HepG2 (cell line): Measurements from ENCODE around the gene MGLL. TPM values are rescaled to one million over a fixed set of nuclear protein-coding genes. Genes with fewer than 3 reads are reported as not detected.

Experiments
- ATAC-seq: fragments of 200-7000 bp; cut with Tn5 transposase; 3 replicates; pipeline ENCODE4 v1.9.1; 2020; ENCODE audit warnings: mild to moderate bottlenecking, moderate library complexity
- Bru-seq: library from RNA; stranded (reverse); fragments of 400-500 nt; gene quantifications from one replicate; lab custom pipeline; 2021; lab: Mats Ljungman, UMichigan
- BruChase-seq, 2 experiments: library from RNA; stranded (reverse); fragments of 400-500 nt; gene quantifications; one replicate each; lab custom pipeline; 2021; lab: Mats Ljungman, UMichigan
- BruUV-seq: library from RNA; stranded (reverse); fragments of 400-500 nt; replicated peaks from 2 replicates; lab custom pipeline; 2021; lab: Mats Ljungman, UMichigan
- CTCF ChIA-PET: fragments of 300-600 bp; formaldehyde crosslinking; extraction: SDS; loops from one replicate; lab custom pipeline; 2021; ENCODE audit warnings: low total read pairs, inconsistent platforms, low intra/inter-chr PET ratio; lab: Yijun Ruan, JAX
- POLR2A ChIA-PET: fragments of 350-600 bp; sonication (Branson Sonifier 250); formaldehyde crosslinking; loops from one replicate; lab custom pipeline; 2020; ENCODE audit warnings: antibody characterized with exemption, inconsistent platforms; lab: Yijun Ruan, JAX
- DNase-seq: peaks from one replicate; pipeline ENCODE4 v3.0.0-alpha.2; 2015; ENCODE audit warnings: low spot score
- FAIRE-seq: peaks from 3 replicates; lab custom pipeline; 2011; peaks lifted over from hg19 to GRCh38; lab: Jason Lieb, UNC
- H2AFZ ChIP-seq: one replicate; pipeline ENCODE4 v1.6.1; 2011; ENCODE audit warnings: low read length, inconsistent platforms
- H3K27ac ChIP-seq: fragments of 300-600 bp; 3 replicates; pipeline ENCODE4 v1.8.0; 2011; ENCODE audit warnings: mixed run types, mild to moderate bottlenecking, mixed read lengths, low read length, inconsistent platforms; ENCODE audit not compliant: insufficient read depth; ENCODE audit errors: extremely low read length
- H3K27me3 ChIP-seq, 2 experiments: fragments of 200-600 bp in 1 of 2; 2 replicates in 1 of 2; 3 replicates in 1 of 2; pipeline versions ENCODE4 v1.6.0 to v1.8.0; 2011; ENCODE audit warnings: low read length in 2 of 2, mild to moderate bottlenecking in 2 of 2, moderate library complexity in 2 of 2, inconsistent platforms in 1 of 2; ENCODE audit not compliant: insufficient read depth in 2 of 2, control insufficient read depth in 1 of 2
- H3K36me3 ChIP-seq, 2 experiments: fragments of 200-600 bp in 1 of 2; replicated peaks in 1 of 2; 2 replicates in 1 of 2; 3 replicates in 1 of 2; pipeline versions ENCODE4 v1.5.1 to v1.8.0; 2011; ENCODE audit warnings: low read length in 2 of 2, inconsistent platforms in 1 of 2; ENCODE audit not compliant: insufficient read depth in 2 of 2, control insufficient read depth in 1 of 2
- H3K4me1 ChIP-seq: 2 replicates; pipeline ENCODE4 v1.5.1; 2012; ENCODE audit warnings: low read length, inconsistent platforms; ENCODE audit not compliant: insufficient read depth
- H3K4me2 ChIP-seq: 2 replicates; pipeline ENCODE4 v1.6.0; 2011; ENCODE audit warnings: low read depth, low read length, inconsistent platforms
- H3K4me3 ChIP-seq, 3 experiments: fragments of 200-600 bp in 1 of 3; sonication (generic), shearing (Covaris generic) in 1 of 3; replicated peaks in 1 of 3; 2 replicates each; pipeline ENCODE4 v1.5.1; 2011 to 2016; ENCODE audit warnings: low read length in 3 of 3, inconsistent platforms in 2 of 3, low read depth in 2 of 3, mild to moderate bottlenecking in 2 of 3, control low read depth in 1 of 3, mixed read lengths in 1 of 3; ENCODE audit not compliant: insufficient read depth in 1 of 3
- H3K79me2 ChIP-seq: one replicate; pipeline ENCODE4 v1.6.1; 2011; ENCODE audit warnings: low read length, inconsistent platforms; ENCODE audit not compliant: insufficient read depth
- H3K9ac ChIP-seq: 2 replicates; pipeline ENCODE4 v1.6.0; 2011; ENCODE audit warnings: mild to moderate bottlenecking, low read depth, low read length, inconsistent platforms; ENCODE audit not compliant: insufficient read depth
- H3K9me3 ChIP-seq: 2 replicates; pipeline ENCODE4 v1.5.1; 2012; ENCODE audit warnings: mild to moderate bottlenecking, low read length
- H4K20me1 ChIP-seq: 2 replicates; pipeline ENCODE4 v1.6.0; 2011; ENCODE audit warnings: inconsistent platforms, mild to moderate bottlenecking, low read length, moderate library complexity; ENCODE audit not compliant: insufficient read depth
- JDP2 ChIP-seq: sonication (generic); formaldehyde crosslinking; IDR thresholded peaks from 2 replicates; pipeline ENCODE4 v1.8.1; 2022; ENCODE audit warnings: missing genetic modification reagents, borderline replicate concordance
- JUNB ChIP-seq: sonication (generic); formaldehyde crosslinking; IDR thresholded peaks from 2 replicates; pipeline ENCODE4 v1.8.0; 2022; ENCODE audit warnings: missing genetic modification reagents, mild to moderate bottlenecking, borderline replicate concordance
- PTBP1 ChIP-seq: fragments of 200-400 bp; formaldehyde crosslinking; IDR thresholded peaks from 2 replicates; pipeline ENCODE4 v1.6.1; 2018; ENCODE audit warnings: low read length, low read depth; ENCODE audit not compliant: poor library complexity, severe bottlenecking
- TBX3 ChIP-seq: fragments of 450-650 bp; IDR thresholded peaks from 2 replicates; pipeline ENCODE4 v1.6.1; 2017; ENCODE audit warnings: antibody characterized with exemption, mild to moderate bottlenecking, inconsistent platforms, borderline replicate concordance
- ZFP62 ChIP-seq: sonication (generic); formaldehyde crosslinking; IDR thresholded peaks from 2 replicates; pipeline ENCODE4 v1.4.0; 2020; ENCODE audit warnings: missing genetic modification reagents
- ZNF138 ChIP-seq: sonication (generic); formaldehyde crosslinking; IDR thresholded peaks from 2 replicates; pipeline ENCODE4 v1.5.0; 2020; ENCODE audit warnings: mild to moderate bottlenecking, low read depth, missing genetic modification reagents
- ZNF557 ChIP-seq: sonication (generic); formaldehyde crosslinking; IDR thresholded peaks from 2 replicates; pipeline ENCODE4 v1.4.0; 2020; ENCODE audit warnings: missing genetic modification reagents
- ZSCAN21 ChIP-seq: sonication (generic); formaldehyde crosslinking; IDR thresholded peaks from 2 replicates; pipeline ENCODE4 v1.8.0; 2022; ENCODE audit warnings: mild to moderate bottlenecking, missing genetic modification reagents, moderate library complexity, borderline replicate concordance
- WGBS: methylation state at CpG from one replicate; pipeline ENCODE4 v1.1.6; 2017; ENCODE audit warnings: low lambda C conversion rate; 5-methylcytosine and 5-hydroxymethylcytosine counted together
- in situ Hi-C: cut with HindIII; loops from 2 replicates; pipeline ENCODE4 v1.10.0; 2017; ENCODE audit warnings: low pct_unique_long_range_greater_than_20kb; ENCODE audit not compliant: extremely low pct_ligation_motif_present
- intact Hi-C: fragments of 100-400 bp; cut with micrococcal nuclease; formaldehyde crosslinking; loops from one replicate; pipeline ENCODE4 v1.10.0; 2022; ENCODE audit not compliant: unreplicated experiment
- long read RNA-seq, 2 experiments: library from RNA in 1 of 2; library from polyadenylated mRNA in 1 of 2; stranded (forward) in 1 of 2; unstranded in 1 of 2; transcript quantifications; one replicate each; pipeline ENCODE4 v2.0.0, GENCODE V29; 2019 to 2022
- polyA minus RNA-seq, 3 experiments: library from RNA; depleted of rRNA, polyadenylated mRNA; stranded (reverse); fragments of >200 nt; gene quantifications; 2 replicates each; pipeline ENCODE4 v1.2.3, GENCODE V29; 2011; ENCODE audit warnings: low replicate concordance in 1 of 3
- polyA plus RNA-seq, 8 experiments: library from polyadenylated mRNA; depleted of rRNA in 3 of 8; stranded (reverse) in 7 of 8; unstranded in 1 of 8; fragments of >200 nt; fragmentation: Illumina TruSeq in 4 of 8; extraction: Trizol in 4 of 8; gene quantifications; 2 replicates each; pipeline versions ENCODE4 v1.2.1 to v1.2.3, GENCODE V29; 2011 to 2016; ENCODE audit warnings: low read depth in 4 of 8, missing spikeins in 1 of 8, mixed read lengths in 1 of 8; ENCODE audit not compliant: insufficient read depth in 1 of 8
- total RNA-seq, 5 experiments: library from RNA; depleted of rRNA; stranded (reverse); fragments of >200 nt; fragmentation: Illumina TruSeq; extraction: Trizol; gene quantifications; 2 replicates each; pipeline ENCODE4 v1.2.3, GENCODE V29; 2016; ENCODE audit warnings: low read depth in 1 of 5
- TF ChIP-seq, protein P1 (sequence below): fragments of 450-650 bp; IDR thresholded peaks from 2 replicates; pipeline ENCODE4 v1.6.1; 2016

Gene MGLL
- total RNA-seq (2016; rRNA removed; fragmentation: Illumina TruSeq; extraction: Trizol), result not detected in 2 replicates
- not detected in 2 replicates for total RNA-seq (2016; cell fraction: cytosol; rRNA removed; fragmentation: Illumina TruSeq; extraction: Trizol; ENCODE audit: low read depth)
- total RNA-seq (2016; cell fraction: insoluble cytoplasmic fraction; rRNA removed; fragmentation: Illumina TruSeq; extraction: Trizol), result not detected in 2 replicates
- total RNA-seq (2016; cell fraction: membrane; rRNA removed; fragmentation: Illumina TruSeq; extraction: Trizol), result not detected in 2 replicates
- not detected in 2 replicates for total RNA-seq (2016; cell fraction: nucleus; rRNA removed; fragmentation: Illumina TruSeq; extraction: Trizol)
- not detected in 2 replicates for polyA plus RNA-seq (2011; rRNA removed)
- polyA plus RNA-seq (2011; cell fraction: cytosol; rRNA removed), result 0.08 TPM in 1 of 2 replicates, not detected in the other
- polyA plus RNA-seq (2011; cell fraction: nucleus; rRNA removed), result 0.09 TPM in 1 of 2 replicates, not detected in the other
- 0.04 TPM in 1 of 2 replicates, not detected in the other for polyA plus RNA-seq (2012)
- polyA plus RNA-seq (2016; cell fraction: cytosol; fragmentation: Illumina TruSeq; extraction: Trizol; ENCODE audit: low read depth), result not detected in 2 replicates
- not detected in 2 replicates for polyA plus RNA-seq (2016; cell fraction: insoluble cytoplasmic fraction; fragmentation: Illumina TruSeq; extraction: Trizol; ENCODE audit: low read depth)
- not detected in 2 replicates for polyA plus RNA-seq (2016; cell fraction: membrane; fragmentation: Illumina TruSeq; extraction: Trizol; ENCODE audit: low read depth)
- polyA plus RNA-seq (2016; cell fraction: nucleus; fragmentation: Illumina TruSeq; extraction: Trizol; ENCODE audit: insufficient read depth, low read depth), result not detected in 2 replicates
- polyA minus RNA-seq (2011; rRNA and poly(A)+ RNA removed; ENCODE audit: low replicate concordance), result 47.9 TPM in 1 of 2 replicates, not detected in the other
- polyA minus RNA-seq (2011; cell fraction: cytosol; rRNA and poly(A)+ RNA removed), result 0.26 TPM in 1 of 2 replicates, not detected in the other
- polyA minus RNA-seq (2011; cell fraction: nucleus; rRNA and poly(A)+ RNA removed), result 0.12 and 0.52 TPM in 2 replicates
- percentile 16 among the genes with signal in this experiment for Bru-seq, nascent RNA
- BruChase-seq, experiment 1, labeled RNA remaining after a 6-hour chase, result percentile 15 among the genes with signal in this experiment
- percentile 17 among the genes with signal in this experiment for BruChase-seq, experiment 2, labeled RNA remaining after a 2-hour chase
- long read RNA-seq, experiment 1, result 0 reads
- long read RNA-seq, experiment 2, result 0 reads

DNA sequence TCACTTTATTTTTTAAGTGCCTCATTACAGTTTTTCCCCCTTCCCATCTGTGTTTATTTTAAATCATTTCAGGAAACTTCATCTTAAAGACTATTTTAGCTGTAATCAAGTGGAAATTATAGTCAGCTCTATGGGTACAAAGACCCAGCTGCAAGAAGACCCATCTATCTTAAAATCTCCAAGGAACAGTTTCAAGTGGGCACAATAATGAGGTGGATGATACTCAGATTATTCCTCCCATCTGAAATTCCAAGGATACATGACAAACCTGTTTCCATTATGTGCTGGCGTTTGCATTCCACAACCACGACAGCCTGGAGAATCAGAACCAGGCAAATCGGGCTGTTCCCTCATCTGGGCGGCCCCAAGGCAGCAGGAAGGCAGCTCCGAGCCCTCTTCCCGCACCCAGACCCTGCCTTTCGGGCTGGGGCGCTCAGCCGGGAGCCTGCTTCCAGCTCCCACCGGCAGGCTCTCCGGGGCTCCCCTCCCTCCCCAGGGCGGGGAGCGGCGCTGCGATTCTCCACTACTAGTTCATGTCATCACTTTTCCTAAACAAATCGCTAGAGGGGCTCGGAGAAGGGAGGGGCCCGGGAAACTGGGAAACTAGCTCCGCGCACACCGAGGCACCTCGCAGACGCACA is at the start of gene MGLL:
Gene MGLL (minus strand): TSS at position 475 of the 641 bp plus-strand sequence. CDS start 197 bp downstream, at position 278.
- no peaks in the 10 kb centered on the region for H4K20me1 ChIP-seq
- H3K79me2 ChIP-seq, result no peaks in the 10 kb centered on the region
- H3K4me1 ChIP-seq, result no peaks in the 10 kb centered on the region
- TF ChIP-seq TBX3 (no peak), ZFP62 (CRISPR knock-in tag) (no peak), ZSCAN21 (CRISPR knock-in tag) (no peak), ZNF557 (CRISPR knock-in tag) (no peak), JUNB (CRISPR knock-in tag) (no peak), ZNF138 (CRISPR knock-in tag) (no peak), JDP2 (no peak), PTBP1 (no peak)
- TF ChIP-seq, protein P1, sequence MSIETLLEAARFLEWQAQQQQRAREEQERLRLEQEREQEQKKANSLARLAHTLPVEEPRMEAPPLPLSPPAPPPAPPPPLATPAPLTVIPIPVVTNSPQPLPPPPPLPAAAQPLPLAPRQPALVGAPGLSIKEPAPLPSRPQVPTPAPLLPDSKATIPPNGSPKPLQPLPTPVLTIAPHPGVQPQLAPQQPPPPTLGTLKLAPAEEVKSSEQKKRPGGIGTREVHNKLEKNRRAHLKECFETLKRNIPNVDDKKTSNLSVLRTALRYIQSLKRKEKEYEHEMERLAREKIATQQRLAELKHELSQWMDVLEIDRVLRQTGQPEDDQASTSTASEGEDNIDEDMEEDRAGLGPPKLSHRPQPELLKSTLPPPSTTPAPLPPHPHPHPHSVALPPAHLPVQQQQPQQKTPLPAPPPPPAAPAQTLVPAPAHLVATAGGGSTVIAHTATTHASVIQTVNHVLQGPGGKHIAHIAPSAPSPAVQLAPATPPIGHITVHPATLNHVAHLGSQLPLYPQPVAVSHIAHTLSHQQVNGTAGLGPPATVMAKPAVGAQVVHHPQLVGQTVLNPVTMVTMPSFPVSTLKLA, result no peak
- H3K9me3 ChIP-seq, result no peaks in the 10 kb centered on the region
- no peak within 1 kb of the TSS for H3K9ac ChIP-seq
- in situ Hi-C loops, result no loop called here
- no peak within 1 kb of the TSS for H3K4me2 ChIP-seq
- H2AFZ ChIP-seq, result no peak within 1 kb of the TSS
- ChIA-PET CTCF (no interaction called here), POLR2A (no interaction called here)
- peaks cover 2 to 31% of the 10 kb centered on the region in 2 experiments; a peak in 3 of 5 replicates for H3K27me3 ChIP-seq
- H3K4me3 ChIP-seq, result no peak within 1 kb of the TSS
- FAIRE-seq (no peak), DNase-seq (no peak), ATAC-seq (no peak)
- no TSS peak for BruUV-seq
- H3K27ac ChIP-seq, result no peak within 1 kb of the TSS
- H3K36me3 ChIP-seq, result no peaks in the 10 kb centered on the region
- WGBS, result 78% methylated on average over 14 of the region's 23 CpGs
- intact Hi-C loops, result no loop called here
